ENCODE measurements around the gene TMEM52.
A peak's percentile ranks its signal among the peaks of the same experiment; 100 is the strongest.
"Not testable (repeated sequence)": the region's sequence is repeated elsewhere in the genome, so short reads cannot be mapped to it uniquely, and the experiment has no call there.

TMEM52 gene

GRCh38 chr1:1946540-1946939, 27.5 kb upstream of the TMEM52 start:
- no peak for DNase-seq (ENCODE audit: low read depth)

DNA sequence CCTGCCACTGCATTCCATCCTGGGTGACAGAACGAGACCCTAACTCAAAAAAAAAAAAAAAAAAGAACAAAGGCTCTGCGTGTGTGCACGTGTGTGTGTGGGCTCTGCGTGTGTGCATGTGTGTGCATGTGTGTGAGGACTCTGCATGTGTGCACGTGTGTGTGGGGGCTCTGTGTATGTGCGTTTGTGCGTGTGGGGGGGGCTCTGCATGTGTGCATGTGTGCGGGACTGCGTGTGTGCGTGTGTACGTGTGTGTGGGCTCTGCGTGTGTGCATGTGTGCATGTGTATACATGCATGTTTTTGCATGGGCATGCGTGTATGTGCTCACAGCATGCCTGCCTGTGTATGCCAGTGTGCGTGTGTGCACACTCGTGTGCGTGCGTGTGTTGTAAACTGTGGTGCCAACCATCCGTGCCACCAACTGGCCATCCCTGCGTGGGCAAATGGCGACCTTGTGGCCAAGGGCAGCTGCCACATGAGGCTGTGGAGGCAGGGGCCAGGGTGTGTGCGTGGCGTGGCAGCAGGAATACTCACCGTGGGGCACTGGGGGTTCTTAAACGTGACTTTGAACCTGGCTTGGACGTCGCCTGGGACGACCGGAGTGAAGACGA, 26.8 kb upstream of the TMEM52 start:
- DNase-seq (ENCODE audit: low read depth) = no peak

DNA sequence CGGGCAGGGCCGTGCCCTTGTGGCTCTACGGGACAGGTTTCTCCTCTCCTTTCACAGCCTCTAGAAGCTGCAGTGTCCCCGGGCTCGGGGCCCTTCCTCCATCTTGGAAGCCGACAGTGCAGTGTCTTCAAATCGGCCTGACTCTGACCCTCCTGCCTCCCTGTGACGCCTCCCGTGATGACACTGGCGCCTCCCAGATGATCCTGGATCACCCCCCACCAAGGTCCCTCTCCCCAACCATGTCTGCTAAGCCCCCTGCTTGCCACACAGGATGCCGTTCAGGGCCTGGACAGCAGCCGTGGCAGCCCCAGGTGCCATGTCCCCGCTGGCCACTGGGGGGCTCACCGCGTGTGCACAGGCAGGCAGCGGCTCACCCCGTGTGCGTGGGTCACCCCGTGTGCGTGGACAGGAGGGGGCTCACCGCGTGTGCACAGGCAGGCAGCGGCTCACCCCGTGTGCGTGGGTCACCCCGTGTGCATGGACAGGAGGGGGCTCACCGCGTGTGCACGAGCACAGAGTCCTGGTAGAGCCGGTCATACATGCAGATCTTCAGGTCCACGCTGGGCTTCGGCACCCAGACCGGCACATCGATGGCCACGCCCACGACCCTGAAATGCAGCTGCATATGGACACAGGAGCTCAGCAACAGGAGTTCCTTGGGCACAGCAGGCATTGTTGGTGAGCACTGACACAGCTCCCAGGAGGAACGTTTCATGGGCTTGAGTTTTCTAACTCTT, 24.9 kb upstream of the TMEM52 start:
- DNase-seq (ENCODE audit: low read depth) = peak; percentile 30

DNA sequence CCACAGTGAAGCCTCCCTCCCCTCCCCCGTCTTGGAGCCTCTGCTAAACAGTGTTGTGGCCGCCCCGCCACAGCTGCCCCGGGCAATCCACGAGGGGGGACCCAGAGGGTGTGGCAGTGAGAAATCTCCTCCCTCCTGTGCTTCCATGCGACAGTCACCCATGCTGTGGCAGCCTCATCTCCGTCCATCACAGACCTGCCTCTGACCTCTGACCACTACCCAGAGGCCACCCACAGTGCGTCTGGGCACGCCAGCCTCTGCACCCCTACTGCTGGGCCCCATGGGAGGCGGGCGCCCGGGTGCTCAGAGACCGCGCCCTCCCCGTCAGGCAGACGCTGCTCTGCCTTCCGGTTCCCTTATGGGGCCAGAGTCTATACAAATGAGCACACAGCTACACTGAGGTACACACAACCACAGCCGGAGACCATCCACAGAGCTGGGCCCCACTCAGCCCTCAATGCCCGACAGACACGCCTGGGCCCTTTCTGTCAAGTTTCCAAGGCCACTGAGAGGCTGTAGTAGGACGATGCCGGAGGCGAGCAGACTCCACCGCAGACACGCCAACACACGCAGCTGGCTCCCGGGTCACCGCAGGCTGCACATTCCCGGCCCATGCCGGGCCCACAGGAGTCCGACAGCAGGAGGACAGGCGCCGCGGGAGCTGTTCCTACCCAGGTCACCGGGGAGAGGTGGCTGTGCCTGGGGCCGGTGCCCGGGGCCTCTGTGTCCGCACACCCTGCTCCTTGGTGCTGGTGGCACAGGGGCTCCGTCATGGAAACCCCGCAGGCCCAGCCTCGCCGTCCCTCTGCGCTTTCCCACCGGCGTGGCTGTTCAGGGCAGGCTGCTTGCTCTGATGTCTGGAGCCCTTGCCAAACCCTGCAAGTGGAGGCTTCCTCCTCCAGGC, 23.9 kb upstream of the TMEM52 start:
- no peak for DNase-seq (ENCODE audit: low read depth)

GRCh38 chr1:1941868-1942752, 23.0 kb upstream of the TMEM52 start:
- DNase-seq (ENCODE audit: low read depth) = no peak

DNA sequence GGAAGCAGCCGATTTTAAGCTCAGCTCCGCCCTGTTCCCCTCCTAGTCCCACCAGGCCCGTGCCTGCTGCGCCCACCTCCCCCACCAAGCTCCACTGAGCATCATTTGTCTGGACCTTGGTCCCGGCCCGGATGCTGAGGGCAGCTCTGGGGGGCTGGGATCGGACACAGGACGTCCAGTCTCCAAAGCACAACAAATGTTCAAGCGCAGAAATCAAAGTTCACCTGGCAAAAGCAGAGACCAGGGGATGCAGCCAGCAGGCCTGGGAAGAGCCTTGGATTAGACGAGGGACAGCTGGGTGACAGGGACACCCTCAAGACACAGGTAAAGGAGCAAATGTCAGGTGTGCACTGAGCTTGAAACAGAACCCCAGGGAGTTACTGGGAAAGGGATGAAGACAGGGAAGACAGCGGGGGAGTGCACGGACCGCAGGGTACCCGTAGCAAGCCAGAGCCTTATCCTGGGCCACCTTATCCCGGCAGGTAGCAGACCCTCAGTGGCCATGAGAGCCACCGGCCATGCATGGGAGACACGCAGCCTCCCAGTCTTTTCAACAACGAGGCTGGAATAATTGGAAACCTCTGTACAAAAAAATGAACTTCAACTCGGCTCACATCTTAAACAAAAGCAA, 22.2 kb upstream of the TMEM52 start:
- DNase-seq (ENCODE audit: low read depth) = no peak

DNA sequence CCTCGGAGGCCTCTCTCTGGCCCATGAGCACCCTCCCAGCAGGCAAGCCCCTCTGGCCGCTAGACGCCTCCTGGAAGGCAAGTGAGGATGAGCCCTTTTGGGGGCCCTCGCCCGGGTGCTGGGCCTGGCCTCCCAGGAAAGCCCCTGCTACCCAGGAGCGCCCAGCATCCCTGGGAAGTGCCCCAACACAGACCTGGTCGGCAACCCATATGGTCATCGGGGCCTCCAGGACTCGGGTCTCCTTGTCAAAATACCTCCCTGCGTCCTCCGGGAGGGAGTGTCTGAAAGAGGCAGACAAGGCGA, 21.0 kb upstream of the TMEM52 start:
- DNase-seq (ENCODE audit: low read depth) = no peak

DNA sequence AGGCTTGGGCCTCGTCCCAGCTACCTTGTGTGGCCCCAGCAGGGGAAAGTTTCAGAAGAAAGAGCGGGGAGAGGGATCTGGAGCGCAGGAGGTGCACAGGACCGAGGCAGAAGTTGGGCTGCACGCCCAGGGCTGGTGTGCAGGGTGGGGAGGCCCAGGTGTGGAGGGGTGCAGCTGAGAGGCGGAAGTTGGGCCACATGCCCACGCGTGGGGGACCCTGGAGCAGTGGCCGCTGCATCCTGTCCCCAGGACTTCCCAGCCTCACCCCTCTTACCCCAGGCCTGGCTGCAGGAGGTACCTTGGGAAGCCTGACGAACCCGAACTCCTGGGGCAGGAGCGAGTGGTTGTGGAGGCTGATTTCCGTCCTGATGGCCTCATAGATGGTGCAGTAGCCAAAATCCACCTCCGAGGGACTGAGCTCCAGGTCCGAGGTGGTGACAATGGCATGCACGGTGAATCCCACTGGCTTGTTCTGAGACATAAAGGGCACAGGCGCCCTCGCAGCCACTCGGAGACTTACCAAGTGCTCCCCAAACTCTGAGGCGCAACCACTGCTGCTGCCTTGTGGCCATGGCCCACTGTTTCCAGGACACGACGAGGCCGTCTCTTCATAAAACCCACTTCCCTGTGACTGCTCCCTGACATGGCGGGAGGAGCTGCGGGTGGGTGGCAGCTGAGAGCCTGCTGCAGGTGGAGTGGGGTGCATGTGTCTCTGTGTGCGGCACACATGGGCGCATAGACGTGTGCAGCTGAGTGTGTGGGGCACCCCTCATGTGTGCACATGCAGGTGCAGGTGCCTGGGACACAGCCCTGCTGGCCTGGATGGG, 20.4 kb upstream of the TMEM52 start:
- no peak for DNase-seq (ENCODE audit: low read depth)

- DNase-seq (ENCODE audit: low read depth) = no peak
These were observed 19.7 kb upstream of the TMEM52 start for GRCh38 chr1:1938613-1939295.

DNA sequence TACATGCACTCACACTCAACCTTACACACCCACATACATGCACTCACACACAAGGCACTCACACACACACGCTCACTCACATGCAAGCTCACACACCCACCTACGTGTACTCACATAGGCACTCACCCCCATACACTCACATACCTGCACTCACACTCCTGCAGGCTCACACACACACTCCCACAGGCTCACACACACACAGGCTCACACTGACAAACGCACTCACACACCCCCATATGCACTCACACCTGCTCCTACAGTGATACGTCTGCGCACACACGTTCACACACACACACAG, 19.1 kb upstream of the TMEM52 start:
- no peak for DNase-seq (ENCODE audit: low read depth)

- no peak for DNase-seq (ENCODE audit: low read depth)
These were observed 18.6 kb upstream of the TMEM52 start for GRCh38 chr1:1937549-1938275.

DNA sequence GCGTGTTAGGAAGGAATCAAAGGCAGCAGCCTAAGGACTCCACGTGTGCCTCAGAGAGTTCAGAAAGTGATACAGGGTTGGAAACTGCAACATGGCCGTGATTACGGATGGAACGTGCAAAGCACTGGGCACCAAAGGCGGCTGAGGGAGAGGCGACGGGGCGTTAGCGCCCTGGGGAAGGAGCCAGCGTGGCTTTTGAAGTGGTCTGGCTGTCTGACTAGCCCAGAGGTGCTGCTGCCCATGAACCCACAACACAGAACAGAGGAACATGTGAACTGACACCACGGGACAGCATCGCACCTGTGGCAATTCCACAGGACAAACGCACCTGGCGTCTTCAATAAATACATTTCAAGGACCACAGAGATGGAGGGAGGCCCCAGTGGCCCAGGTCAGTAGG, 18.0 kb upstream of the TMEM52 start:
- DNase-seq (ENCODE audit: low read depth) = no peak

- not testable (repeated sequence) for DNase-seq (ENCODE audit: low read depth)
These were observed 15.8 kb upstream of the TMEM52 start for GRCh38 chr1:1934848-1935247.

- DNase-seq (ENCODE audit: low read depth) = no peak
These were observed 10.8 kb upstream of the TMEM52 start for GRCh38 chr1:1929639-1930545.

GRCh38 chr1:1929102-1929638, 10.1 kb upstream of the TMEM52 start:
- no peak for DNase-seq (ENCODE audit: low read depth)

- no peak for DNase-seq (ENCODE audit: low read depth)
These were observed 9.4 kb upstream of the TMEM52 start for GRCh38 chr1:1928231-1929101.

DNA sequence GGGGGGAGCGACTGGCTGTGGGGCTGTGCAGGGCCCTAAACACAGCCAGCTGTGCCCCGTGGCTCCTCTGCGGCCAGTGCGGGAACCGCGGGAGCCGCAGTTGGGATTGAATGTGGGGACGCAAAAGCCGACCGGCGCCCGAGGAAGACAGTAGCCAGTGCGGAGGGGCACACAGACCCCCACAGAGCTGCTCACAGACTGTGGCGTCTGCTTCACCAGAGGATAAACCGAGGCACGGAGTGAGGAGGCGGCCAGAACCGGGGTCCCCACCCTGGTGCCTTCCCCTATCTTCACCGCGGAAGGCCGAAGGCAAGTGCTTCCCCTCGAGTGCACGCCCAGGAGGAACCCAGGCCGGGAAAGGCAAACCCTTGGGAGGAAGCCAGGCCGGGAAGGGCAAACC, 8.7 kb upstream of the TMEM52 start:
- no peak for DNase-seq (ENCODE audit: low read depth)

Data from stimulated activated CD8-positive, alpha-beta memory T cell treated with anti-CD3 and anti-CD28 coated beads, Interleukin-12 subunit alpha, Interleukin-12 subunit beta, amount 100 ng/mL, for 4 hours (primary cell).